Caco-2 (cell line): ENCODE measurements around the gene SVOPL. TPM values are rescaled to one million over a fixed set of nuclear protein-coding genes. Genes with fewer than 3 reads are reported as not detected.
"Not testable (repeated sequence)": the region's sequence is repeated elsewhere in the genome, so short reads cannot be mapped to it uniquely, and the experiment has no call there.

ENCODE experiments used
- BruUV-seq: library from RNA; stranded (reverse); fragments of 400-500 nt; replicated peaks from 2 replicates; lab custom pipeline; 2021; lab: Mats Ljungman, UMichigan
- CTCF ChIA-PET: fragments of 300-600 bp; sonication (Branson Sonifier 250); formaldehyde crosslinking; loops from one replicate; lab custom pipeline; 2022; ENCODE audit warnings: antibody characterized with exemption; lab: Charles Lee
- POLR2A ChIA-PET: fragments of 300-600 bp; sonication (Branson Sonifier 250); formaldehyde crosslinking; loops from one replicate; lab custom pipeline; 2022; ENCODE audit warnings: antibody characterized with exemption; lab: Charles Lee
- DNase-seq, 2 experiments: peaks; one replicate each; pipeline versions ENCODE4 v3.0.0 to v3.0.0-alpha.2; 2020 to 2022
- H3K27me3 ChIP-seq: replicated peaks from 2 replicates; pipeline ENCODE4 v1.6.0; 2011; ENCODE audit warnings: low read length; ENCODE audit not compliant: control insufficient read depth, insufficient read depth
- H3K36me3 ChIP-seq: 2 replicates; pipeline ENCODE4 v1.5.1; 2011; ENCODE audit warnings: low read length; ENCODE audit not compliant: control insufficient read depth, insufficient read depth
- H3K4me1 ChIP-seq: fragments of 250-450 bp; sonication (Bioruptor Pico); 2 replicates; pipeline ENCODE4 v1.5.1; 2020; ENCODE audit warnings: mild to moderate bottlenecking
- H3K4me3 ChIP-seq: 2 replicates; pipeline ENCODE4 v1.5.1; 2011; ENCODE audit warnings: low read depth, mild to moderate bottlenecking, control low read depth, low read length
- H3K9me3 ChIP-seq: fragments of 250-450 bp; sonication (Bioruptor Pico); 2 replicates; pipeline ENCODE4 v1.5.1; 2020; ENCODE audit warnings: mild to moderate bottlenecking, moderate library complexity
- H3K27ac Mint-ChIP-seq: one replicate; pipeline ENCODE4 v1.8.0; 2022; ENCODE audit warnings: mixed read lengths; ENCODE audit not compliant: unreplicated experiment
- H3K27me3 Mint-ChIP-seq: one replicate; pipeline ENCODE4 v1.8.0; 2022; ENCODE audit warnings: mixed read lengths; ENCODE audit not compliant: insufficient read depth, unreplicated experiment
- H3K36me3 Mint-ChIP-seq: one replicate; pipeline ENCODE4 v1.8.0; 2022; ENCODE audit warnings: mild to moderate bottlenecking, mixed read lengths; ENCODE audit not compliant: insufficient read depth, unreplicated experiment
- H3K4me1 Mint-ChIP-seq: one replicate; pipeline ENCODE4 v1.8.0; 2022; ENCODE audit warnings: low read depth, mixed read lengths; ENCODE audit not compliant: unreplicated experiment
- H3K4me3 Mint-ChIP-seq: one replicate; pipeline ENCODE4 v1.8.0; 2022; ENCODE audit warnings: mild to moderate bottlenecking, moderate library complexity, mixed read lengths; ENCODE audit not compliant: unreplicated experiment
- H3K9me3 Mint-ChIP-seq: one replicate; pipeline ENCODE4 v1.8.0; 2022; ENCODE audit warnings: mixed read lengths; ENCODE audit not compliant: unreplicated experiment
- intact Hi-C: fragments of 100-400 bp; cut with micrococcal nuclease; formaldehyde crosslinking; loops from one replicate; pipeline ENCODE4 v1.10.0; 2022; ENCODE audit not compliant: unreplicated experiment
- total RNA-seq: library from RNA; stranded (reverse); gene quantifications from 2 replicates; pipeline ENCODE4 v1.2.3, GENCODE V29; 2022
- TF ChIP-seq, protein P1 (sequence below), 2 experiments: fragments of 200-600 bp in 1 of 2; IDR thresholded peaks; 1 replicate in 1 of 2; 2 replicates in 1 of 2; pipeline versions ENCODE4 v1.5.1 to v1.8.0; 2011 to 2022; ENCODE audit warnings: antibody characterized with exemption in 1 of 2, control low read depth in 1 of 2, inconsistent platforms in 1 of 2, low read depth in 1 of 2, low read length in 1 of 2, mild to moderate bottlenecking in 1 of 2, moderate library complexity in 1 of 2; ENCODE audit not compliant: insufficient read depth in 1 of 2, severe bottlenecking in 1 of 2, unreplicated experiment in 1 of 2

Gene SVOPL
- total RNA-seq, 1 experiment from 2014 or later: 0.27 TPM

DNA sequence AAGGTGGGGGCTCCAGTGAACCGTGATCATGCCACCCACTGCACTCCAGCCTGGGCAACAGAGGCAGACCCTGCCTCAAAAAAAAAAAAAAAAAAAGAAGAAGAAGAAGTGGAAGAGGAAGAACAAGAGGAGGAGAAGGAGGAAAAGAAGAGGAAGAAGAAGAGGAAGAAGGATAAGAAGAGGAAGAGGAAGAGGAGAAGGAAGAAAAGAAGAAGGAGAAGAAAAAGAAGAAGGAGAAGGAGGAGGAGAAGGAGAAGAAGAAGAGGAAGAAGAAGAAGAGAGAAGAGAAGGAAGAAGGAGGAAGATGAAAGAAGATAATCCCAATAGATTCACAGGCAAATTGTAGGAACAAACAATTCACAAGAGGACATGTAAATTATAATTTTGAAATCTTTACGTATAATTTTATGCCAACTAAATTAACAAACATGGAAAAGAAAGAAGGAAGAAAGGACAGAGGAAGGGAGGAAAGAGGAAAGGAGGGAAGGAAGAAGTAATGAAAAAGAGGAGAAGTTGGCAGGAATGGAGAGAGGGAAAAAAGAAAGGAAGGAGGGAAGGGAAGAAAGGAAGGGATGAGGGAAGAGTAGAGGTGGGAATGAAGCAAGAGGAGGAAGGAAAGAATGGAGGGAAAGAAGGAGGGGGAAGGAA is 3.5 kb downstream of the SVOPL start:
- H3K4me1 Mint-ChIP-seq: no peaks in the 10 kb centered on the region
- peaks cover 4% of the 10 kb centered on the region for H3K27me3 Mint-ChIP-seq
- H3K9me3 ChIP-seq: 0 out of 2 replicates have a peak, but pooled peaks cover 5% of the 10 kb centered on the region
- no peaks in the 10 kb centered on the region for H3K27me3 ChIP-seq
- no peak for DNase-seq
- H3K27ac Mint-ChIP-seq: no peak overlapping the region
- H3K36me3 ChIP-seq: no peaks in the 10 kb centered on the region
- no peaks in the 10 kb centered on the region for H3K36me3 Mint-ChIP-seq
- BruUV-seq: no TSS peak
- no peak overlapping the region for H3K4me3 ChIP-seq
- TF ChIP-seq, protein P1, sequence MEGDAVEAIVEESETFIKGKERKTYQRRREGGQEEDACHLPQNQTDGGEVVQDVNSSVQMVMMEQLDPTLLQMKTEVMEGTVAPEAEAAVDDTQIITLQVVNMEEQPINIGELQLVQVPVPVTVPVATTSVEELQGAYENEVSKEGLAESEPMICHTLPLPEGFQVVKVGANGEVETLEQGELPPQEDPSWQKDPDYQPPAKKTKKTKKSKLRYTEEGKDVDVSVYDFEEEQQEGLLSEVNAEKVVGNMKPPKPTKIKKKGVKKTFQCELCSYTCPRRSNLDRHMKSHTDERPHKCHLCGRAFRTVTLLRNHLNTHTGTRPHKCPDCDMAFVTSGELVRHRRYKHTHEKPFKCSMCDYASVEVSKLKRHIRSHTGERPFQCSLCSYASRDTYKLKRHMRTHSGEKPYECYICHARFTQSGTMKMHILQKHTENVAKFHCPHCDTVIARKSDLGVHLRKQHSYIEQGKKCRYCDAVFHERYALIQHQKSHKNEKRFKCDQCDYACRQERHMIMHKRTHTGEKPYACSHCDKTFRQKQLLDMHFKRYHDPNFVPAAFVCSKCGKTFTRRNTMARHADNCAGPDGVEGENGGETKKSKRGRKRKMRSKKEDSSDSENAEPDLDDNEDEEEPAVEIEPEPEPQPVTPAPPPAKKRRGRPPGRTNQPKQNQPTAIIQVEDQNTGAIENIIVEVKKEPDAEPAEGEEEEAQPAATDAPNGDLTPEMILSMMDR (IDR thresholded peaks at IDR 0.05; ENCODE audit: insufficient read depth in 1 of 2, low read depth in 1 of 2, low read length in 1 of 2, severe bottlenecking in 1 of 2, unreplicated experiment in 1 of 2): no peak
- H3K4me3 Mint-ChIP-seq: no peak overlapping the region
- intact Hi-C loops: no loop called here
- H3K4me1 ChIP-seq: no peaks in the 10 kb centered on the region
- H3K9me3 Mint-ChIP-seq: peaks cover 13% of the 10 kb centered on the region
- ChIA-PET POLR2A (no interaction called here), CTCF (no interaction called here)

DNA sequence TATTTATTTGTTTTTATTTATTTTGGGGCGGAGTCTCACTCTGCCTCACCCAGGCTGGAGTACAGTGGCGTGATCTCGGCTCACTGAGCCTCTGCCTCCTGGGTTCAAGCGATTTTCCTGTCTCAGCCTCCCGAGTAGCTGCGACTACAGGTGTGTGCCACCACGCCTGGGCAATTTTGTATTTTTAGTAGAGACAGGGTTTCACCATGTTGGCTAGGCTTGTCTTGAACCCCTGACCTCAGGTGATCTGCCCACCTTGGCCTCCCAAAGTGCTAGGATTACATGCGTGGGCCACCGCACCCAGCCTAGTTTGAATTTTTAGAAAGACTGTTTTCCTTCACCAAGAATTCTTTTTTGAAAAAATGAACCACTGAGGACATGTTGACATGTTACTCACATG is 5.4 kb downstream of the SVOPL start:
- CTCF ChIA-PET, H3K27me3 ChIP-seq, DNase-seq, H3K27me3 Mint-ChIP-seq, H3K4me3 Mint-ChIP-seq, H3K9me3 ChIP-seq, POLR2A ChIA-PET, H3K27ac Mint-ChIP-seq, BruUV-seq, H3K36me3 Mint-ChIP-seq, H3K4me3 ChIP-seq, H3K36me3 ChIP-seq, H3K4me1 Mint-ChIP-seq, H3K4me1 ChIP-seq, intact Hi-C loops: not testable (repeated sequence)
- peaks cover 13% of the 10 kb centered on the region for H3K9me3 Mint-ChIP-seq

DNA sequence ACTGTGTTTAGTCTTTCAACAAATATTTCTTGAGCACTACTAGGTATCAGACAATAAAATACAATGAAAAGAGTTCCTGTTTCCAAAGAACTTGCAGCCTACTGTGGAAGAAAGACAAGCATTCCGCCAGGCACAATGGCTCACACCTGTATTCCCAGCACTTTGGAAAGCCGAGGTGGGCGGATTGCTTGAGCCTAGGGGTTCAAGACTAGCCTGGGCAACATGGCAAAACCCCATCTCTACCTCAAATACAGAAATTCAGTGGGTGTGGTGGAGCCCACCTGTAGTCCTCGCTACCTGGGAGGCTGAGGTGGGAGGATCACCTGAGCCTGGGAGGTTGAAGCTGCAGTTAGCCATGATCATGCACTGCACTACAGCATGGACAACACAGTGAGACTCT is 6.1 kb downstream of the SVOPL start:
- H3K27ac Mint-ChIP-seq: no peak overlapping the region
- H3K4me1 Mint-ChIP-seq: no peaks in the 10 kb centered on the region
- no peaks in the 10 kb centered on the region for H3K36me3 Mint-ChIP-seq

More for the DNA sequence above, 6.1 kb downstream of the SVOPL start:
- TF ChIP-seq, protein P1 (IDR thresholded peaks at IDR 0.05; ENCODE audit: insufficient read depth in 1 of 2, low read depth in 1 of 2, low read length in 1 of 2, severe bottlenecking in 1 of 2, unreplicated experiment in 1 of 2): no peak
- no peak overlapping the region for H3K4me3 Mint-ChIP-seq
- Histone ChIP-seq H3K9me3 (0 out of 2 replicates have a peak, but pooled peaks cover 5% of the 10 kb centered on the region), H3K4me1 (no peaks in the 10 kb centered on the region), H3K27me3 (no peaks in the 10 kb centered on the region), H3K4me3 (no peak overlapping the region), H3K36me3 (no peaks in the 10 kb centered on the region)
- no TSS peak for BruUV-seq
- H3K9me3 Mint-ChIP-seq: peaks cover 13% of the 10 kb centered on the region
- no peak for DNase-seq
- CTCF ChIA-PET: no interaction called here
- intact Hi-C loops: no loop called here
- POLR2A ChIA-PET: no interaction called here
- peaks cover 4% of the 10 kb centered on the region for H3K27me3 Mint-ChIP-seq
